Stimulated activated CD8-positive, alpha-beta memory T cell treated with anti-CD3 and anti-CD28 coated beads, Interleukin-4, amount 100 ng/mL, for 4 hours (primary cell): Measurements from ENCODE around the gene FAM117A.
A peak's percentile ranks its signal among the peaks of the same experiment; 100 is the strongest.

Experiments
- DNase-seq, 2 donors: peaks; one replicate each; pipeline ENCODE4 v3.0.0-alpha.2; 2020; ENCODE audit warnings: low read depth in 2 of 2, low spot score in 1 of 2

FAM117A gene, protein sequence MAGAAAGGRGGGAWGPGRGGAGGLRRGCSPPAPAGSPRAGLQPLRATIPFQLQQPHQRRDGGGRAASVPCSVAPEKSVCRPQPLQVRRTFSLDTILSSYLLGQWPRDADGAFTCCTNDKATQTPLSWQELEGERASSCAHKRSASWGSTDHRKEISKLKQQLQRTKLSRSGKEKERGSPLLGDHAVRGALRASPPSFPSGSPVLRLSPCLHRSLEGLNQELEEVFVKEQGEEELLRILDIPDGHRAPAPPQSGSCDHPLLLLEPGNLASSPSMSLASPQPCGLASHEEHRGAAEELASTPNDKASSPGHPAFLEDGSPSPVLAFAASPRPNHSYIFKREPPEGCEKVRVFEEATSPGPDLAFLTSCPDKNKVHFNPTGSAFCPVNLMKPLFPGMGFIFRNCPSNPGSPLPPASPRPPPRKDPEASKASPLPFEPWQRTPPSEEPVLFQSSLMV

DNA sequence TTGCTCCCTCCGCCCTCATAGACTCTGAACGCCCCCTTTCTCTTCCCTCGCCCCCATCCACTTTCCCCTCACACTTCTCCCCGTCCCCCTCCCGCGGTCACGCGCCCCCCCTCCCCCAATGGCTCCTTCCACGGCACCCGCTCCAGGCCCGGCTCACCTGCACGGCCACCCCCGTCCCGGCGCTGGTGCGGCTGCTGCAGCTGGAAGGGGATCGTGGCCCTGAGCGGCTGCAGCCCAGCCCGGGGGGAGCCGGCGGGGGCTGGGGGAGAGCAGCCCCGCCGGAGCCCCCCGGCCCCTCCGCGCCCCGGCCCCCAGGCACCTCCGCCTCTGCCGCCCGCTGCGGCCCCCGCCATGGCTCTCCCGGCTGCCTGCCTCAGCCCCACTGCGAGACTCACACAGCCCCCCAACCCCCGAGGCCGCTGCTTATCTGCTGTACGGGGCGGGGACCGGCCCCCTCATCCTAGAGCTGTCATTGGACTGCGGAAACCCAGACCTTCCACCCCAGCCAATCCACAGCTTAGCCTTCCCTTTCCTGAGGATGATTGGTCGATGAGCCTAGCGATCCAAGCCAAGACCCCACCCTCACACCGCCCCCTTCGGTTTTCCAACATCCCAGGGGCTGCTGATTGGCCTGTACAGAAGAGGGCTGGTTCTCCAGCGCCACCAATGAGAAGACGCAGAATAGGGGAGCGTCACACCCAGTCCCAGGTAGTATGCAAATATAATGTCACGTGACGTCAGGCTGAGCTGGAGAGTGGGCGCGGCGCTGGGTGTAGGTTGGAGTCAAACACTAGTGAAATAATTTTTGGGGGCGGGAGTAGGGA lies at the start of gene FAM117A:
TSS of gene FAM117A (minus strand) at position 397 of the 824 bp plus-strand sequence. CDS start at position 353, 44 bp downstream.
- DNase-seq = peak; percentile 90 to 94

DNA sequence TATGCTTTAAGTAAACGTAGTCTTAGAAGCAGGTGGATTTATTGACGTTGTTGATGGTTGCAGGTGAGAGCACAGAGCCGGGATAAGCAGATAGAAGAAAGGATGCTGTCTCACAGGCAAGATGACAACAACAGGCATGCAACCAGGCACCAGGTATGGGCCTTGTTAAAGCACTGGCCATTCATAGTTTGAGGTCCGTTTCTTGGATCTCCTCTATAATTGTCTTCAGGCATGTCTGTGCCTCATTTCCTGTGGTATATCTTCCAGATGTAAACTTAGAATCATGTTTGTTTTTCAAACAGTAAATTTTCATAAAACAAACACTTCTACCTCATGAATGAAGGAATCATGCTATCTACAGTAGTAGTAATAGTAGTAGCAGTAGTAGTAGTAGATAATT lies 45.1 kb upstream of the FAM117A start:
- DNase-seq = no peak

DNA sequence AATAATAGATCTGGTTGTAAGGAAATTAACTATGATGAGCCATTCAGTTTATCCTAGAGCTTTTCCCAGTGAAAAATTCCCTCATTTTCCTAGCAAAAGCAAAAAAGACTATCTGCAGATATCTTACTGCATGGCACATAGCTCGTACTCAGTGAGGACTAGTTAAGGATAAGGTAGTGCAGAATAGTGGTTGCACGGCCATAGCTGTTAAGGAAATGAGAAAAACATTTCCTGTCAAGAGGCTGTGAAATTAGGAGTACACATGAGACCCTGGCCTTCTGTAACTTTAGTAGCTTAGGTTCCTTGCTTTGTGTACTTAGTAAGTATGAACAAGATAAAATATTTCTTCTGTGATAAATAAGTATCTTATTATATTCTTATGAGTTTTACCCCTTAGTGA lies 34.8 kb upstream of the FAM117A start:
- DNase-seq = no peak

DNA sequence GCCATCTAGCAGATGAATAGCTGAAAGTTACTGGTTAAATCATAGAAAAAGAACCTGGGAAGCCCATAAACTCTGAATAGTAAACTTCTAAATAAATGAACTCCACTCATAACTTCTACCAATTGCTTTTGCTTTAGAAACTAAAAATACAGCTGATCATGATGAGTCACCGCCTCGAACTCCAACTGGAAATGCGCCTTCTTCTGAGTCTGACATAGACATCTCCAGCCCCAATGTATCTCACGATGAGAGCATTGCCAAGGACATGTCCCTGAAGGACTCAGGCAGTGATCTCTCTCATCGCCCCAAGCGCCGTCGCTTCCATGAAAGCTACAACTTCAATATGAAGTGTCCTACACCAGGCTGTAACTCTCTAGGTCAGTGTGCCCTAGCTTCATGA lies 34.3 kb upstream of the FAM117A start:
- no peak for DNase-seq

DNA sequence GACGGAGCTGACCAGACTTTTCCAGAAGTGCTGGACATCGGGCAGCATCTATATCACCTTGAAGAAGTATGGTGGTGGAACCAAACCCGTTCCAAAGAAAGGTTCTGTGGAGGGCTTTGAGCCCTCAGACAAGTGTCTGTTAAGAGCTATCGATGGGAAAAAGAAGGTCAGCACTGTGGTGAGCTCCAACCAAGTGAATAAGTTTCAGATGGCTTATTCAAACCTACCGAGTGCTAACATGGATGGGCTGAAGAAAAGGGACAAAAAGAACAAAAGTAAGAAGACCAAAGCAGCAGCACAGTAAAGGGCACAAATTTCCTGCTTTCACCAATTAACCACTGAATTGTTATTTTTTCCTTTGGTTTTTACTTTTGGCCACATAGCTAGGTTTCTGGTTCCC lies 31.4 kb upstream of the FAM117A start:
- no peak for DNase-seq

DNA sequence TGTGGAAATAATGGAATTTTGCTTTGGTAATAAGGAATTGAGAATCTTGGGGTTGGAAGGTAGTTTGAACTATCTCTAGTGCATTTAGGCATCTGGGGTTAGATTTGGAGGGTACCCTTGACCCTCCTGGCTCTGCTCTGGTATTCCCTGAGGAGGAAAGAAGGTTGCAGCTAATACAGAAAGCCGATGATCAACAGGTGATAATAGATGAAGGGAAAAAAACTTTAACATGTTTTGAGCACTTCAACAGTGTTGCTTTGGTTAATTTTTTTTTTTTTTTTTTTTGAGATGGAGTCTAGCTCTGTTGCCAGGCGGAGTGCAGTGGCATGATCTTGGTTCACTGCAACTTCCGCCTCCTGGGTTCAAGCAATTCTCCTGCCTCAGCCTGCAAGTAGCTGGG lies 29.4 kb upstream of the FAM117A start:
- DNase-seq = no peak

DNA sequence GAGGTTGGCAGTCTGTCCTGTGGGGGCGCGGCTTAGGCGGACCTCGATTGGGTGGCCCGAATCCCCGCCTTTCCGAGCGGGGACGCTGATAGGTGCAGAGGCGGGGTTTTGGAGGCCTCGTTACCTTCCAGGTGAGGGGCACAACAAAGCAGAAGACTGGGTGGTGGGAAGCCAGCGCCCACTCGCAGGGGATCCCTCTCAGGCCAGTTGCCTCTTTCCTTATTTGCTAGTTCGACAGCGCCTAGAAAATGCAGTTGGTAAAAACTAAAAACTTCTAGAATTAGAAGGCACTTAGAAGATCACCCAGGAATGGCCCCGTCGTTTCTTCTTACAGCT lies 25.3 kb upstream of the FAM117A start:
- DNase-seq = no peak

DNA sequence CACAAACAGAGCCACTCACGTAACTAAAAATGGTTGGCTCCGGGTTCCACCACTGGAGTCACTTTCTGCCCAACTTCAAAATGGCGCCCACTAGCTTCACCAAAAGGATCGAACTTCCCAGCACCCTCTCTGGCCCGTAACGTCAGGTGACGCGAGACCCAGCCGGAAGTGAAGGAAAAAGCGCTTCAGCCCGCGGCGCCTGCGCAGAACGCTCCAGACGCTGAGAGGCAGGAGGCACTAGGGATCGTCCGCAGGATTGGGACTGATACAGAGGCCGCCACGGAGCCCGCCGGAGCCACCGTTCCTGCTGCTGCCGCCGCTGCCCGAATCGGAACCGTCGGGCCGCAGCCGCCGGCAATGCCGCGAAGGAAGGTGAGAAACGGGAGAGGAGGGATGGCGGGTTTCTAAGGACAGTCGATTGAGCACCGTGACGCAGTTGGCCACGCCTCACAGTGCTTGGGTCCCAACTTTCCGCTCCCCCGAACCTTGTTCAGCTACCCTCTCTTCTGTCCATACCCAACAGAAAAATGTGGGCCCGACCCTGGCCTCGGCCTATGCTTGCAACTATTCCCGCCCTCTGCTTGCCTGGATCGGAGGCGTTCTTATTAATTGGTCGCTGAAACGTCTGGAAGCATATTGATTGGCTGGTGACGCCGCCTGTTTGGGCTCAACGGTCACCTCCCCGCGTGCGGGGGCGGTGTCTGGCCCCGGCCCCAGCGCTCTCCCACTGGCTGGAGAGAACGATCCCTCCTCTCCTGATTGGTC lies 24.7 kb upstream of the FAM117A start, which contains the start of gene KAT7:
TSS of gene KAT7 (plus strand) at position 204 of the 765 bp plus-strand sequence. CDS start at position 358, 154 bp downstream.
- DNase-seq = peak; percentile 93 to 99

DNA sequence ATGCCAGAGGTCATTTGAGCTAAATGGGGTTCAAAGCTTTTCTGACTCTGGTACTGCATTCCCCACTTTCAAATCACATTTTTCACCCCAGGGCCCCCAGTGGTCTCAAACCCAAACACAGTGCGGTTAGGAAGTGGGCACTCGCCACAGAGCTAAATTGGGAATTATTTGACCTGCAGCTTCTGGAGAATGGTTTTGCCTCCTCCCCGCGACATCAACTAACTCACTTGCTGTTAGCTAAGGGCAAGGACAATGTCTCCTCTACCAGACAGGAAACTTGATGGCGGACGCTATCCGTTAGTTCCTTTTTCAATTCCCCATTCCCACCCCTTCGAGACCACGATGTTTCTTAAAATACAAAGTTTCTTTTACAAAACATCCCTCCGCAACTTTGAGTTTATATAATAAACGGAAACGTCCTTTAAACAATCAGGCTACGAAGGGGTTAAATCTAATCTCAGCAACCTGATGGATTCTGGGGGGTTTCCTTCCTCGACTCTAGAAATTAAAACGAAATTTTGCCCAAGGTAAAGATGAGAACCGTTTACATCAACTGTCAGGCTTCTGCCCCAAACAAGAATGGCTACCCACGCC lies 24.1 kb upstream of the FAM117A start:
- DNase-seq = no peak

DNA sequence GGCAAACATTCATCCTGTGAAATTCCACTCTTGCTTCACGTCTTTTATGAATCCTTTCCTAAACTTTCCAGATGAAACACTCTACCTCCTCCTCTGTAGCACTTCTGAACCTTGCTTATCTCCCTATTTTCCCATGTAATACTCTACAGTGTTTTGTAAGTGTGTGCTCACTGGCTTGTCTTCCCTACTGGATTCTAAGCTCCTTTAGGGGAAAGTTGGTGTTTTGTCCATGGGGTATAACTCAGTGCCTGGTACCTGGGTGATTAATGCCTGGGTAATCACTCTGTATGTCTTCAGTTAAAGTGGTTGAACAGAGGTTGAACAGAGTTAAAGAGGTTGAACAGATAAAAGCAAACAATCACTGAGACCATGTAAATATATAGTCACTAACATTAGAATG lies 20.7 kb upstream of the FAM117A start:
- DNase-seq = no peak

DNA sequence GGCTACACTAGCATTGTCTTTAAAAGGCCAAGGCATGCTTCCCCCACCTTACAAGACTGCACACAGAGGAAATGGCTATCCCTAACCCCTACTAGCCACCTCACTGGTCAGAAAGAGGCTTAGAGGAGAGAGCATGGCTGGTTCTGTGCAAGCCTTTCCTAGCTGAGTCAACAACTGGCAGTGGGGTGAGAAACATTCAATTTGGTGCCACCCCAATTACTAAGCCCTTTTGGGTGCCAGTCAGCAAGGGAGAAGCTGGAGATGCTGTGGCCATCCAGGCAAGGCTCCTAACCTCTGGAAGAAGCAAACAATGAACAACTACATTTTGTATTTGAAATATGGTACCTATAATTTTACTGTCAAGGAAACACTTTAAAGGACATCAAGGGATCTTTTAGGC lies 19.9 kb upstream of the FAM117A start:
- DNase-seq = no peak

DNA sequence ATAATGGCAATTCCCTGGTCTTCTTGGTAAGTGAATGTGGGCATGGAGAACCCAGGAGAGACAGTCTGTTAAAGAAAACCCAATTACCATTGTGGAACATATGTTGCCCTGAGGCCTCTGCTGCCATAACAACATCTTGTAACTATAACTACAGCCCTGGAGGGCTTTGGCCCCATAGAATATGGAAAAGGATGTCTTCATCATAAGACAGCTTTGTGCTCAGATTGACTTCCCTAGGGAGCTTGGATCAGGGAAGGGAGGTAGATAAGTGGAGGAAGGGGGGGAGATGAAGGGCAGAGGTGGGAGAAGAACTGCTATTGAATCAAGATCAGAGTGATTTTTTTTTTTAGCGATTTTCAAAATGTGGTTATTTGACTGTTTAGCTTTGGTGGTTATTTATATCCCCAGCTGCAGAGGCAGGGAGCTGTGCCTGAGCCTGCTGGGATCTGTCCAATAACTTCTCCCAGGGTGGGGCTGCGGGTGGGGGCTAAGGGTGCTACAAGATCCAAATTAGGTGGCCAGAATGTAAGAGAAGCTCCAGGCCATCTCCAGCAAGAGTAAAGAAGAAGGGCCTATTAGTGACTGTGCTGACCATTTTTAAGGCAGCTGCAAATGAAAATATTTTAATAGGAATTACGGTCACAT lies 19.3 kb upstream of the FAM117A start:
- no peak for DNase-seq

DNA sequence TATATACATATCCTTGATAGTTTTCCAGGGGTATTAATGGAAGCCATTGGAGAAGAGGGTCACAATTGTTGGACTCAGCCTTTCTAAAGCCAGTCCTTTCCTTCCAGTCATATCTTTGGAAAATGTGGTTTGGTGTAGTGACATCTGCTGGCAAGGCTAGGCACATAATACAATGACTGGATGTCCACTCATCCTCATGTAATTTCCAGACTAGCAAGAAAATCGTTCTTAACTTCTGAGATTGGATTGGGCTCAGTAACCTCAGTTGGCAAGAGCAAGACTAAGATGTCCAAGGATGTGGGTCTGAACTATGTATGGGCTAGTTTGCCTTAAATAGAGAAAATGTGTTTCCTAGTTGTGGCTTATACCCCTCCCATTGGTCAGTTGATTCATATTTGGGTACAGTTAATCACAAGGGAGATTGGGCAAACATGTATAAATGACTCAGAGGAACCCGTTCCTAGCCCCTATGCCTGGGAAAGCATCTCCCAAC lies 15.9 kb upstream of the FAM117A start:
- DNase-seq = no peak

DNA sequence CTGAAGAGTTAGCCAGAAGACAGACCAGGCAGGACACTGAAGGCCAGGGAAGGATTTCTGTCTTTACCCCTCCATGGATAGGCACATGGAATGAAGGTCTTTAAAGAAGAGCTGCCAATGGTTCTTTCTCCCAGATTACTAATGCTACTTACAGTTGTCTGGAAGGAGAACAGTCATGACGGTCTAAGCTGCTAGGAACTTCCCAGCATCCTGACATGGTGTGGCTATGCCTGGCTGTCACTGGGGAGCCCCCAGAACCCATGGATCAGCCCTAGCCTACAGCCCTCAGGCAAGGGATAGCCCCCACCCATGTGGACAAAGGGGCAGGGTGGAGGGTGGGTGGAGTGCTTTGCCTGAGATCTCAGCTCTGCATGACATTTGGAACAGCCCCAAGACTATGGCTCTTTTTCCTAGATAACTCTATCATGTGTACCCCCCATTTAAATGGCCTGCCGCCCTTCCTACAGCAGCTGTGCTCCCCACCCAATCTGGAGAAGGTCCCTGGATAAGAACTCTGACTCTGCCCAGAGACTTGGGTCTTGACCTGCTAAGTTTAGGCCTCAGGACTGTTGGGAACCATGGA lies 15.3 kb upstream of the FAM117A start:
- DNase-seq = no peak

DNA sequence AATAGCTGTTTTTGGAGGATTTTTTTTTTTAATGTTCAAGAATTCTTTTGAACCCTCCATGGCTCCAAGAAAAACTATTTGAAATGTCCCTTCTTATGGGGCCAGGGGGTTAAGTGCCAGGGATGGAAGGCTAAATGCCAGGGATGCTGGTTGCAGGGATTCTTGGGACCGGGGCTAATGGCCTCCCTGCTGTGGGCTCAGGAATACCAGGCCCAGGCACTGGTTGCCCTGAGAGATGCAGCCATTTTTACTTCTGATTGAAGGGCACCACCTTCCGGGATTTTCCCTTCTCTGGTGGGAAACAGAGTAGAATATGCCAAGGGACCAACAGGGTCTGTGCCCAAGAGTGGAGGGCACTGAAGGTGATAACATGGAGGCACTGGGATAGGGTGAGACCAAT lies 13.6 kb upstream of the FAM117A start:
- DNase-seq = no peak

DNA sequence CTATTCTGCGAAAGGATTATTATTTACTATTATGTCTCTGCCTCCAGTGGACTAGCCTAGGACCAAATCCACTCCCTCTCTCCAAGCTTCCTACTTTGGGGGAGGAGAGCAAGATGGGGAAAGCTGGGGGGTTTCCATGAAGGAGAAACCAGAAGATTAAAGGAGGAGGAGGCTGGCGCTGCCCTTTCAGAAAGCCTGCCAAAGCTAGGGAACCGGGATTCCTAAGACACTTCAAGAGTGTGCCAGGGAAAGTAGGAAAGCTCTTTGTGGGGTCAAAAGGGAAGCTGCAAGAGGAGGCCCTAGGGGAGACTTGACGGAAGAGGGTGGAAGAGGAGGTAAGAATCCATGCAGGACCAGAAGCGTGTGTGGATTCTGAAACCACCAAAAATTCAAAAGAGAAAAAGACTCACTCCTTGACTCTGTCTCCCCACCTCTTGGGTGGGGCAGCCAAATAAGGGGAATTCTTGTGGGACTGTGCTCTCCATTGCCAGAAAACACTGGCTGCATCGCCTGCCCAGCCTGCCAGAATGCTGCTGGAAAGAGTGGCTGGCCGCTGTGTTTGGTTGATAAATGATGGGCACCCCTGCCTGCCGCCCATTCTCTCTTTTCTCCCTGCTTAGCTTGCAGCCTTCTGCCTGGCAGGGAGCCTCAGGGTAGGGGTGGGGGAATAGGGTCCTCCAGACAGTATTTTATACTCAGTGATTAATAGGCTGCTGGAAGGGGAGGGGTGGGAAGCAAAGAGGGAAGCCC lies 12.8 kb upstream of the FAM117A start:
- no peak for DNase-seq

DNA sequence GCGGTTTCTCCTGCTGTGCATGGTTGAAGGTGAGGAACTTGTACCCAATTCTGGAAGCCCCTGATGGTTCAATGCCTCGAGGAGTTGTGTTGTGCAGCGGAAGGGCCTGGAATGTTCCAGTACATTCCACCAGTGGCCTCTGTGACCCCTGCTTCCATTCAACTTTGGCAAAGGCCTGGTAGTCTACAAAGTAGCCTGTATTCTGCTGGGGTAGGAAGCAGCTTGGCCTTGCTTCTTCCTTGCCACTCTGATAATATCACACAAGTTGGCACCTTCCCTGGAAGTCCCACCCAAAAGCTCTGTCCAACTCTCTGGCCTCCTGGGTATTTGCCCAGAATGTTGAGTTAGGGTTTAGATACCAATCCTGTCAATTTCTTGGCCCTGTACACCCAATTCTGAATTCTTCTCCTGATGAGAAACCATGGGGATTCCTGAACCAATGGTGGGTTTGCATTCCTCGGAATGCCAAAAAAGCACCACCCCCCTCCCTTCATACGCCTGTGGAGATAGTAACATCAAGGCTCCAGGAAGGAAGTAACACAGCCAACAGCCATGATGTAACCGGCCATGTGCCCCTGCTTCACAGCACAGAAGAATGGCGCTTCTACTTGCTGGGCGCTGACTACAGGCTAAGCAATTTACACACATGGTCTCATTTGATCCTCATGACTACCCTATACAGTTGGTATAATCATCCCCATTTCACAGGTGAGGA lies 11.8 kb upstream of the FAM117A start:
- no peak for DNase-seq

DNA sequence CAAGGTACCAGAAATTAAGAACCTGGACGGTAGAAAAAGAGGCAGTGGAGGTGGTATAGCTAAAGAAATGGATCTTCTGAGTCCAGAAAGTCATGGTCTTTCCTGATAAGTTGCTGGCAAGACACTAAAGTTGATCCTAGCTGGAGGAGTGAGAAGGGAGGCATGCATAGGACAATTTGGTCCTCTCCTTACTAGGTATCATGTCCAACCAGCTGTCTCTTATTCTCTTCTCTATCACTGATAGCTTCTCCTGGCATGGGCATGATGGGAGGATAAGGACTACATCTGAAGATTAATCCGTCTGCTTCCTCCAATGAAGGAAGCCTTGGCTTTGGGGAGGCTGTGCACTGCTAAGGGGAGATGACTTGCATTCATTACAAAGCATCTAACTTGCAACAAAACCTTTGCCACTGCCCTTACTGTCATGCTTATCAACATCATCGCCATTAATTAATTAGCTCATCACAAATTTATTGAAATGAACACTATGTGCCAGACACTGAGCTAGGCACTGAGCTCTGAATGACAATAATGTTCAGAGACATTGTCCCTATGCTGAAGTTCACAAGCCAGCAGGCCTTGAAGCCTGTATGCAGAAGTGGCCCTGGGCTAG lies 3.1 kb upstream of the FAM117A start:
- DNase-seq = no peak
